ENCODE data around the gene ALK.

The ALK gene

DNA sequence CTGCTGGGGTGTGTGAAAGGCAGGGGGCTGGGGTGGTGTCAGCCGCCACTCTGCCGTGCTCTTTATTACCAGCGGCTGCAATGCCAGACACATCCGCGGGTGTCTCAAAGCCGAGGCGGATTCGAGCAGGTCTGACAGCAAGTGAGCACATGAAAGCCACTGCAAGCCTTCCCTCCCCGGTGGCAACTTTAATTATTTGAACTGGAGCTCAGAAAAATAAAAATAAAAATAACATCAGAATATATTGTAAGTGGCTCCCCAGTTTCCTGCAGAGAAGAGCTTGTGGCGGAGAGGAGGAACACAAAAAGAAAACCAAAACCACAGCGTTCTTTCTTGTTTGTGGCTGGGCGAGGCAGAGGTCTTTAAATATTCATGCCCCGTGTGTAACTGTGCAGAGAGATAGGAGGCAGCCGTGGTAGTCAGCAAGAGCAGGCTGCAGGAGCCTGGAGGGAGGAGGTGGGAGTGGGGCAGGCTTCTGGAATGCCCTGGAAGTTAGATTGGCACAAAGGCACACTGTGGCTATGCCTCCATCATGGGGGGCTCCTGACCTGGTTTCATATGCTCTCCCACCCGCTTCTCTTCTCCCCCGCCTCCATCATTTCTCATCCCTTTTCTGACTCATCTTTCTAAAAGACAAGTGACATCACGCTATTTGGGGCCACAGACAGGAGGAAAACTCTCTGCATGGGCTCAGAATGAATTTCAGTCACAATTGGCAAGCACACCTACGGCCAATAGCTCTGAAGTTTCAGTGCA, 606.4 kb downstream of the ALK start:
- no peaks in the 10 kb centered on the region for H3K9me3 ChIP-seq (ENCODE audit: insufficient read depth, low read depth, low read length)
- no peak overlapping the region for H3K4me3 ChIP-seq (ENCODE audit: low read length)
- no peak overlapping the region for H3K9ac ChIP-seq (ENCODE audit: low read depth, low read length)
- WGBS: 48% methylated on average over 18 of the region's 18 CpGs
- H3K36me3 ChIP-seq (ENCODE audit: insufficient read depth, low read length): no peaks in the 10 kb centered on the region
- no peak overlapping the region for H3K27ac ChIP-seq (ENCODE audit: low read depth, low read length)
- H3K27me3 ChIP-seq (ENCODE audit: insufficient read depth, low read length): no peaks in the 10 kb centered on the region
- peaks cover 8% of the 10 kb centered on the region; the same call in 1 of the 2 replicates for H3K4me1 ChIP-seq (ENCODE audit: insufficient read depth, low read length)

DNA sequence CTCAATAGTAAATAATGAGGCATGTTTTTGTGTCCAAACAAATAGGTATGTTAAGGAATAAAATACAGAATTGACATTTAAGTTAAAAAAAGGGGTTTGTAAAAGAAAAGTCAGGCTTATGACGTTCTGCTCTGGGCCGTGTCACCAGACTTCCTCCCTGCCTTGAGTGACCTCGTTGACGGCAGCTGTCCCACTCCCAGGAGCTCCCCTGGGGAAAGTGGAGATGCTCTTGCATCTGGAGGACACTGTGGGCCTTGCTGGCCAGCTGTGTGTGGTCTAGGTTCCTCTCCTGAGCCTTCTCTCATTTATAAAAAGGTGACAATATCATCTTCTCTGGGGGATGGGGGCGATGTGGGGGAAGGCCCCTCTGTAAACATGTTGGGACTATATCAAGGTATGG, 609.9 kb downstream of the ALK start:
- peaks cover 8% of the 10 kb centered on the region; the same call in 1 of the 2 replicates for H3K4me1 ChIP-seq (ENCODE audit: insufficient read depth, low read length)
- H3K36me3 ChIP-seq (ENCODE audit: insufficient read depth, low read length): no peaks in the 10 kb centered on the region
- no peak overlapping the region for H3K27ac ChIP-seq (ENCODE audit: low read depth, low read length)
- 92% methylated on average over 5 of the region's 5 CpGs for WGBS
- no peak overlapping the region for H3K4me3 ChIP-seq (ENCODE audit: low read length)
- no peaks in the 10 kb centered on the region for H3K27me3 ChIP-seq (ENCODE audit: insufficient read depth, low read length)
- no peaks in the 10 kb centered on the region for H3K9me3 ChIP-seq (ENCODE audit: insufficient read depth, low read depth, low read length)
- no peak overlapping the region for H3K9ac ChIP-seq (ENCODE audit: low read depth, low read length)

DNA sequence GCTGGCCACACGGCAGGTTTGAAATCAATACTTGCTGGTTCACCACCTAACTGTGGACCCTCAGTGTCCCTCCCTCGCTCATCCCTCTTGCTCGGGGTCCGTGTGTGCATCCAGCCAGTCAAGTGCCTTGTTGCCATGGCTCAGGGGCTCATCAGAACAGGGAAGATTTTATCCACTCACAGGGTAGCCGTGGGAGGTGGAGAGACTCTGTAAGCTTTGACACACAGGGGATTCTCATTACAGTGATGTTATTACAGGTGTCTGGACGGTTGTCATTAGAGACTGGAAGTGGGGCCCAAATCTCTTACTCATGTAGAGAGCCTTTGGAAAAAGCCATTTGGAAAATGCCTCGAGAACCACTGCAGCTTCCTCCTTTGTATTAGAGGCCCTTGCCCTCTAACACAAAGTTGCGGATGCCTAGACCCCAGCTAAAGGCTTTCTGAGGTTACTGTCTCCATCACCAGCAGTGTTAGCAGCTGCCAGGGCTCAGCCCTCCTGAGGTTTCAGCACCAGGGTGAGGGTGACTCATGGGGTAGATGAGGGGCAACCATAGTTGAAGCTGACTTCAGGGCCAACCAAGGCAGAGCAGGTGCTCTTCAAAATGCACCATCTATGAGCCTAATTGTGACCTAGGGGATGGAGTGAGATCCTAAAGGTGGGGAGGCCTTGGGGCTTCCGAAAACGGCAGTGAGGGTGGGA, 610.6 kb downstream of the ALK start:
- no peak overlapping the region for H3K27ac ChIP-seq (ENCODE audit: low read depth, low read length)
- peaks cover 8% of the 10 kb centered on the region; the same call in 1 of the 2 replicates for H3K4me1 ChIP-seq (ENCODE audit: insufficient read depth, low read length)
- no peaks in the 10 kb centered on the region for H3K36me3 ChIP-seq (ENCODE audit: insufficient read depth, low read length)
- WGBS: 73% methylated on average over 10 of the region's 10 CpGs
- no peak overlapping the region for H3K9ac ChIP-seq (ENCODE audit: low read depth, low read length)
- H3K4me3 ChIP-seq (ENCODE audit: low read length): no peak overlapping the region
- no peaks in the 10 kb centered on the region for H3K9me3 ChIP-seq (ENCODE audit: insufficient read depth, low read depth, low read length)
- H3K27me3 ChIP-seq (ENCODE audit: insufficient read depth, low read length): no peaks in the 10 kb centered on the region

DNA sequence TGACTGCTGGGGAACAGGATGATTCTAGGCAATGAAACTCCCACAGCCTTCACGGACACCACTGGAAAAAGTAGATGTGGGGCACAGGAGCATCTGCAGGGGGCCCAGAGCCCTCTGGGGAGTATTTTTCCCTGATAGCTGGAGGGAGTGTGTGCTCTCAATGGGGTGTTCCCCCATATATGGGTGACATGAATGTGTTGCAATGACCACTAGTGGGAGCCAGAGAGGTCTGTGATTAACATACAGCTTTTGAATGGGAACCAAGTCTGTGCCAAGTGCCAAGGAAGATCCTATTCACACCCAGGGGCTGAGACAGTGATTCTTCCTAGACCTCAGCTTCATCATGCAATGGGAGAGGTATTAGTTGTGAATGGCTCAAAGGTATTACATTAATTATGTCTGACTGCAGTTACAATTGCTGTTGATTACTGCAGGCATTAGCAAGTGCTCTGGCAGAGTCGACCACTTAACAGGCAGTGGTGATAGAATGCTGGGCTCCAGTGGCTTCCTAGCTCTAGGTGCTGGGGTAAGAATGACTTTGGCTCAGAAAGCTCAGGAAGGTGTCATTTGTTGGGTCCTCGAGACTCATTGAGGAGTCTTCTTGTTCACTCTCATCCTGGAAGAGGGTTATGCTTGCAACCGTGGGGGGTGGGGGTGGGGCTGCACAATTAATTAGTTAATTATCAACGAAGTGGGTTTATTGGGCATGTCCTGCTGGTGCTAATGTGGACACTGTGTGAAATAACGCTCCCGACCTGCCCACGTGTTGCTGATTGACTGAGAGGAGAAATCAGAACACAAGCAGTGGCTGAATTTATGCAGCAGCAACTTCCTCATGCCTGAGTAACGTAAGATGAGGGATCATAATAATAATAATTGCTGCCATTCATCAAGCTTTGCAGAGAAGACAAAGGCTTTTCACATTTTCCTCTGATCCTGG, 612.0 kb downstream of the ALK start:
- no peak overlapping the region for H3K27ac ChIP-seq (ENCODE audit: low read depth, low read length)
- H3K9me3 ChIP-seq (ENCODE audit: insufficient read depth, low read depth, low read length): no peaks in the 10 kb centered on the region
- 84% methylated on average over 9 of the region's 9 CpGs for WGBS
- H3K4me3 ChIP-seq (ENCODE audit: low read length): no peak overlapping the region
- H3K27me3 ChIP-seq (ENCODE audit: insufficient read depth, low read length): no peaks in the 10 kb centered on the region
- H3K9ac ChIP-seq (ENCODE audit: low read depth, low read length): no peak overlapping the region
- H3K4me1 ChIP-seq (ENCODE audit: insufficient read depth, low read length): no peaks in the 10 kb centered on the region
- no peaks in the 10 kb centered on the region for H3K36me3 ChIP-seq (ENCODE audit: insufficient read depth, low read length)

DNA sequence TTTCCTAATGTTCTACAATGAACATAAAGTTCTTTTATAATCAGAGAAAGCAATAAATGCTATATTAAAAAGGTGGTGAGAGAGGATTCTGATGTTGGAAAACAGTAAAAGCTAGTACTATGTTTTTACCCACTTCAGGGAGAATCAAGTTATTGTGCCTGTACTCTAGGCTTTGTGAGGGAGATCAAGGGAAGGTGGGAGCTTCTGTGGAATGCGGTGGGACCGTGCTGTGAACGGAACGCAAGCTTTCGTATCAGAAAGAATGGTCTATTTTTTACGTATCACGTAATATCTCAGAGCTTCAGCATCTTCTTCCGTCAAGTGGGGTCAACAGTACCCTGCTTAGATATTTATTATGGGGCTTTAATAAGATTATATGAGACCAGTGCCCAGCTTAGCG, 613.0 kb downstream of the ALK start:
- Histone ChIP-seq H3K9ac (ENCODE audit: low read depth, low read length) (no peak overlapping the region), H3K4me3 (ENCODE audit: low read length) (no peak overlapping the region), H3K27ac (ENCODE audit: low read depth, low read length) (no peak overlapping the region), H3K4me1 (ENCODE audit: insufficient read depth, low read length) (no peaks in the 10 kb centered on the region), H3K36me3 (ENCODE audit: insufficient read depth, low read length) (no peaks in the 10 kb centered on the region), H3K27me3 (ENCODE audit: insufficient read depth, low read length) (no peaks in the 10 kb centered on the region), H3K9me3 (ENCODE audit: insufficient read depth, low read depth, low read length) (no peaks in the 10 kb centered on the region)
- 91% methylated on average over 9 of the region's 9 CpGs for WGBS

DNA sequence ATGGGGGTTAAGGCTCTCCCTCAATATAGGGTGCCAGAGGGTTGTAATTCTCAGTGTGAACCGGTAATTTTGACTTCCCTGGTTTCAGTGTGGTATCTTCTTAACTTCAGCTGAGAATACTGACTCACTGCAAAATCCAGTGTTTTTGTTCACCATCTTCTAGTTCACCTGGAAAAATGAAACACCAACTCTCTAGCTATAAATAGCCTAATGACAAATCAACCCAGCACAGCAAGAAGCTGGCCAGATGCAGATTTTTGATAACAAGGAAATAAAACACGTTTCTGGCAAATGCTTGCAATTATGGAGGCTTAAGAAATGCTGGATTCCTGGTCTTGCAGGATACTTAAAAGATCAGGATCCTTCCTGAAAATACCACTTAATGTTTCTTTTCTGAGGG, 613.9 kb downstream of the ALK start:
- H3K9me3 ChIP-seq (ENCODE audit: insufficient read depth, low read depth, low read length): no peaks in the 10 kb centered on the region
- WGBS: 89% methylated on average over 2 of the region's 2 CpGs
- no peaks in the 10 kb centered on the region for H3K36me3 ChIP-seq (ENCODE audit: insufficient read depth, low read length)
- no peak overlapping the region for H3K4me3 ChIP-seq (ENCODE audit: low read length)
- no peaks in the 10 kb centered on the region for H3K4me1 ChIP-seq (ENCODE audit: insufficient read depth, low read length)
- H3K27ac ChIP-seq (ENCODE audit: low read depth, low read length): no peak overlapping the region
- H3K27me3 ChIP-seq (ENCODE audit: insufficient read depth, low read length): no peaks in the 10 kb centered on the region
- H3K9ac ChIP-seq (ENCODE audit: low read depth, low read length): no peak overlapping the region

DNA sequence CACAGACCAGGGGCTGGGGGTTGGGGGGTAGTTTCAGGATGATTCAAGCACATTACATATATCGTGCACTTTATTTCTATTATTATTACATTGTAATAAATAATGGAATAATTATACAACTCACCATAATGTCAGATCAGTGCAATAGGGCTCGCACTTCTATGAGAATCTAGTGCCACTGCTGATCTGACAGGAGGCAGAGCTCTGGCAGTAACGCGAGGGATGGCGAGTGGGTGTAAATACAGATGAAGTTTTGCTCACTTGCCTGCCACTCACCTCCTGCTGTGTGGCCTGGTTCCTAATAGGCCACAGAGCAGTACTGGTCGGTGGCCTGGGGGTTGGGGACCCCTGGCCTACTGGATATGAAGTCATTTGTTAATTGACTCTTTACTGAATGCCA, 615.6 kb downstream of the ALK start:
- Histone ChIP-seq H3K4me1 (ENCODE audit: insufficient read depth, low read length) (no peaks in the 10 kb centered on the region), H3K9ac (ENCODE audit: low read depth, low read length) (no peak overlapping the region), H3K36me3 (ENCODE audit: insufficient read depth, low read length) (no peaks in the 10 kb centered on the region), H3K27ac (ENCODE audit: low read depth, low read length) (no peak overlapping the region), H3K27me3 (ENCODE audit: insufficient read depth, low read length) (no peaks in the 10 kb centered on the region), H3K4me3 (ENCODE audit: low read length) (no peak overlapping the region), H3K9me3 (ENCODE audit: insufficient read depth, low read depth, low read length) (no peaks in the 10 kb centered on the region)
- 82% methylated on average over 5 of the region's 6 CpGs for WGBS

DNA sequence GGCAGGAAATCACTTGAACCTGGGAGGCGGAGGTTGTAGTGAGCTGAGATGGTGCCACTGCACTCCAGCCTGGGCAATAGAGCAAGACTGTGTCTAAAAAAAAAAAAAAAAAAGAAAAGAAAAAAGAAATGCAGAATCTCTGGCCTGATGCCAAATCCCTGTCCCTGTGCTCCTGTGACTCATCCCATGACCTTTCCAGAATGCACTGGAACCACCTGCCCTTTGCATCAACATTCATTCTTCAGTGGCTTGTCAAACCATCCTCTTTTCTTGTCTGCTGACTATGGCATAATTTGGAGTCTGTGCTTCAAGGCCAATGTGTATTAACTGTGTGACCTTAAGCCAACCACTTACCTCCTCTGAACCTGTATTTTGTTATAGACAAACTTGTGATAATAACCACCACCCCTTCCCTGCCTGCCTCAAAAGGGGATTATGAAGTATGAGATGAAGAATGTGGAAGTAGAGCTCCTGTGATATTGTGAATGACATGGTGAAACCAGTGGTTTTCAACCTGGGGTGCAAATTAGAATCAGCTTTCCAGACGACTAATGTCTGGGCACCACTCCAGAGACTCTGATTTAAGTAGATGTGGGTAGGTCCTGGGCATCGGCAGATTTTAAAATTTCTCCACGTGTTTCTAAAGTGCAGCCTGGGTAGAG, 616.9 kb downstream of the ALK start:
- Histone ChIP-seq H3K9me3 (ENCODE audit: insufficient read depth, low read depth, low read length) (no peaks in the 10 kb centered on the region), H3K27ac (ENCODE audit: low read depth, low read length) (no peak overlapping the region), H3K4me3 (ENCODE audit: low read length) (no peak overlapping the region), H3K4me1 (ENCODE audit: insufficient read depth, low read length) (no peaks in the 10 kb centered on the region), H3K9ac (ENCODE audit: low read depth, low read length) (no peak overlapping the region), H3K36me3 (ENCODE audit: insufficient read depth, low read length) (no peaks in the 10 kb centered on the region), H3K27me3 (ENCODE audit: insufficient read depth, low read length) (no peaks in the 10 kb centered on the region)
- WGBS: 88% methylated on average over 4 of the region's 4 CpGs

DNA sequence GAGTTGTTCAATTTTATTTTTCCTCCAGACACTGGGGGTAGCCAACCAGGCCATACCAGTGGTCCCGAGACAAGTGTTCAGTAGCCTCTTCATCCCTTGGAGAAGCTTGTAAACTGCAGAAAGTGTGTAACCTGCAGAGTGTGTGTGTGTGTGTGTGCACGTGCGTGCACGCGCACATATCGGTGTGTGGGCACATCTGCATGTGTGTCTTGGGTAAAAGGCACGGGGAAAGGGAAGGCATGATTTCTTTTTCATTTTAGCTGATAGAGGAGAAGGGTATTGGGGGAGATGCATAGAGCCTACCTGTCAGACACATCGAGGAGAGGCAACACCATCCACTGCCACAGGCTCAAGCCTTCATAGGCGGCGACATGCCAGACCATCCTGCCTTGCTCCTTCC, 624.8 kb downstream of the ALK start:
- Histone ChIP-seq H3K27me3 (ENCODE audit: insufficient read depth, low read length) (no peaks in the 10 kb centered on the region), H3K4me1 (ENCODE audit: insufficient read depth, low read length) (no peaks in the 10 kb centered on the region), H3K9ac (ENCODE audit: low read depth, low read length) (no peak overlapping the region), H3K36me3 (ENCODE audit: insufficient read depth, low read length) (no peaks in the 10 kb centered on the region), H3K4me3 (ENCODE audit: low read length) (no peak overlapping the region), H3K27ac (ENCODE audit: low read depth, low read length) (no peak overlapping the region), H3K9me3 (ENCODE audit: insufficient read depth, low read depth, low read length) (no peaks in the 10 kb centered on the region)
- WGBS: 83% methylated on average over 10 of the region's 10 CpGs

DNA sequence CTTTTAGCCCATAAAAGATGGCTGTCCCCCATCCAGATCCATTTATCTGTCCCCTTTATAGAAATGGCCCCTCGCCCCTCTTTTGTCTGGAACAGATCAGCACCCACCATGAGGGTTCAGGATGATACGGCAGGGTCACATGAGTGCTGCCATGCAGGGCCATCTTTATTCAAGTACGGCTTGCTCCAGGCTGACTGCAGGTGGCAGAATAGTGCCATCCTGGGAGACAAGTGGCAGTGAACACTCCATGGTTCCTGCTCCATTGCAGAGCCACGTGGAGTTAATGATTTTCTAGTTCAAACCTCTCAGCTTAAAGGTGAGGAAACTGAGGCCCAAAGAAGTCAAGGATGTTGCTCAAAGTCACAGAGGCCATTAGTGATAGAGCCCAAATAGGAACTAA, 625.5 kb downstream of the ALK start:
- Histone ChIP-seq H3K4me3 (ENCODE audit: low read length) (no peak overlapping the region), H3K27ac (ENCODE audit: low read depth, low read length) (no peak overlapping the region), H3K27me3 (ENCODE audit: insufficient read depth, low read length) (no peaks in the 10 kb centered on the region), H3K9ac (ENCODE audit: low read depth, low read length) (no peak overlapping the region), H3K4me1 (ENCODE audit: insufficient read depth, low read length) (no peaks in the 10 kb centered on the region), H3K9me3 (ENCODE audit: insufficient read depth, low read depth, low read length) (no peaks in the 10 kb centered on the region), H3K36me3 (ENCODE audit: insufficient read depth, low read length) (no peaks in the 10 kb centered on the region)
- 73% methylated on average over 4 of the region's 4 CpGs for WGBS

All from HUES64 (cell line).